ENCODE data around the gene BAG5.
A peak's percentile ranks its signal among the peaks of the same experiment; 100 is the strongest.
"Not testable (repeated sequence)": the region's sequence is repeated elsewhere in the genome, so short reads cannot be mapped to it uniquely, and the experiment has no call there.

The BAG5 gene

GRCh38 chr14:103562429-103563225 is at the start of gene BAG5, which contains the start of gene COA8:
Gene BAG5, minus strand, starts transcription at chr14:103562657. Its CDS starts 1,493 bp downstream, at chr14:103561164.
Gene COA8, plus strand, starts transcription at chr14:103562960. Its CDS starts 42 bp downstream, at chr14:103563002.
- peak within 1 kb of the TSS; percentile 67 for H3K4me3 ChIP-seq (ENCODE audit: low read depth, low read length)
- ChIA-PET POLR2A (interaction anchor here (0.6 to 2.0 kb wide), 3 partner anchors 10 to 478 kb away, joined by 3 to 10 read pairs (median 4); no protein-coding TSS in a partner anchor), CTCF (interaction anchor here (0.7 to 8.2 kb wide), 7 partner anchors 9 to 45 kb away, joined by 3 to 79 read pairs (median 5); no protein-coding TSS in a partner anchor)
- TF ChIP-seq, protein P1, sequence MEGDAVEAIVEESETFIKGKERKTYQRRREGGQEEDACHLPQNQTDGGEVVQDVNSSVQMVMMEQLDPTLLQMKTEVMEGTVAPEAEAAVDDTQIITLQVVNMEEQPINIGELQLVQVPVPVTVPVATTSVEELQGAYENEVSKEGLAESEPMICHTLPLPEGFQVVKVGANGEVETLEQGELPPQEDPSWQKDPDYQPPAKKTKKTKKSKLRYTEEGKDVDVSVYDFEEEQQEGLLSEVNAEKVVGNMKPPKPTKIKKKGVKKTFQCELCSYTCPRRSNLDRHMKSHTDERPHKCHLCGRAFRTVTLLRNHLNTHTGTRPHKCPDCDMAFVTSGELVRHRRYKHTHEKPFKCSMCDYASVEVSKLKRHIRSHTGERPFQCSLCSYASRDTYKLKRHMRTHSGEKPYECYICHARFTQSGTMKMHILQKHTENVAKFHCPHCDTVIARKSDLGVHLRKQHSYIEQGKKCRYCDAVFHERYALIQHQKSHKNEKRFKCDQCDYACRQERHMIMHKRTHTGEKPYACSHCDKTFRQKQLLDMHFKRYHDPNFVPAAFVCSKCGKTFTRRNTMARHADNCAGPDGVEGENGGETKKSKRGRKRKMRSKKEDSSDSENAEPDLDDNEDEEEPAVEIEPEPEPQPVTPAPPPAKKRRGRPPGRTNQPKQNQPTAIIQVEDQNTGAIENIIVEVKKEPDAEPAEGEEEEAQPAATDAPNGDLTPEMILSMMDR (IDR thresholded peaks at IDR 0.05; ENCODE audit: insufficient read depth, low read length, missing control alignments): no peak
- DNase-seq (ENCODE audit: low read depth, low spot score): no peak

GRCh38 chr14:103611215-103611614 is 48.8 kb upstream of the BAG5 start:
- TF ChIP-seq, protein P1 (IDR thresholded peaks at IDR 0.05; ENCODE audit: insufficient read depth, low read length, missing control alignments): no peak
- CTCF ChIA-PET: interaction anchor here (1.5 kb wide), 1 partner anchor 14 kb away, joined by 5 read pairs; no protein-coding TSS in a partner anchor
- POLR2A ChIA-PET: no interaction called here
- DNase-seq (ENCODE audit: low read depth, low spot score): no peak
- H3K4me3 ChIP-seq (ENCODE audit: low read depth, low read length): no peak overlapping the region

GRCh38 chr14:103609081-103609480 is 46.6 kb upstream of the BAG5 start:
- CTCF ChIA-PET: interaction anchor here (1.0 kb wide), 1 partner anchor 10 kb away, joined by 4 read pairs; no protein-coding TSS in a partner anchor
- H3K4me3 ChIP-seq (ENCODE audit: low read depth, low read length); DNase-seq (ENCODE audit: low read depth, low spot score); POLR2A ChIA-PET: not testable (repeated sequence)

DNA sequence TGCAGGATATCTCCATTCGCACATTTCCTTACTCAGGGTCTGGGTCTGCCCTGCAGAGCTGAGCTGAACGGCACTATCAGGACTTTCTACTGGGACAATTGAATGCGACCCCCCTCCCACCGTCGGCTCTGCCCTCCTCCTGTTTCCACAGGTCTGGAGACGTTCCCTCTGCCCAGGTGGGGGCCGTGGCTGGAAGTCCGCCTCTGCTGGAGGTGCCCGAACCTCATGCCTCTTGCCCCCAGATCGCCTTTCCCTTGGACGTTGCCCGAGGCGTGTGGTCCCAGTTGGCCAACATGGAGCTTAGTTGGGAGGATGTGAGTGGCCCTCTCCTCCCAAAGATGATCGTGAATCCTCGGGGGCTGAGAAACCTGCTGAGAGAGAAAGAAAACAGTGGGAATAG is 45.4 kb upstream of the BAG5 start:
- DNase-seq (ENCODE audit: low read depth, low spot score): no peak
- TF ChIP-seq, protein P1 (IDR thresholded peaks at IDR 0.05; ENCODE audit: insufficient read depth, low read length, missing control alignments): no peak
- ChIA-PET CTCF (interaction anchor here (0.7 to 1.6 kb wide), 5 partner anchors 9 to 198 kb away, joined by 3 to 4 read pairs (median 3); partner anchors contain the start of gene BAG5), POLR2A (interaction anchor here (1.1 to 1.4 kb wide), 2 partner anchors 21 to 46 kb away, joined by 3 to 5 read pairs; partner anchors contain the start of gene KLC1)
- no peak overlapping the region for H3K4me3 ChIP-seq (ENCODE audit: low read depth, low read length)

DNA sequence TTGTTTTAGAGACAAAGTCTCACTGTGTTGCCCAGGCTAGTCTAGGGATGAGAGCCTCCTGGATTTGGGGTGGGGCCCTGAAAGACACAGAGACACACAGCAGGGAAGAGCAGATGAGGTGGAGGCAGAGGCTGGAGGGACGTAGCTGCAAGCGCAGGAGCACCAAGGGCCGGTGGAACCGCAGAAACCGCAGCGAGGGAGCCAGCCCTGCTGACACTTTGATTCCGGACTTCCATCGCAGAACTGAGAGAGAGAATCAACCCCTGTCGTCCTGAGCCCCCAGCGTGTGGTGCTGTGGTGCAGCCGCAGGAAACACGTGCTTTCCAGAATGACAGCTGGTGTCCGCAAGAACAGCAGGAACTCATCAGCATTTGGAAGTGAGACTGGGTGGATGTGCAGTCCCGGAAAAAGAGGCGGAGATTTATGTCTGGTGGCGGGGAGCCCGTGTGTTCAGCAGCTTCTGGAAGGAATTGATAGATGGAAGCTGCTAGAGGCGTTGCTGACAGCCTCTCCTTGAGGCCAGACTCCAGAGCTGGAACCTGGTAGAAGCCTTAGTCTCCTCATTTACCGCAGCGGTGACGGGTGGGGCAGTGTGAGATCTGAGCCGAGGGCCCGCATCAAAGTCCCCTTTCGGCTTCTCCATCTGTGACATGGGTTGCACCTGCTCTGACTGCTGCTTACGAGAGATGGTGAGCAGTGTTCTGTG is 44.7 kb upstream of the BAG5 start:
- no peak for DNase-seq (ENCODE audit: low read depth, low spot score)
- peak overlapping the region; percentile 34 for H3K4me3 ChIP-seq (ENCODE audit: low read depth, low read length)
- CTCF ChIA-PET: interaction anchor here (0.6 to 1.6 kb wide), 7 partner anchors 8 to 199 kb away, joined by 3 to 4 read pairs (median 3); partner anchors contain the start of gene BAG5
- POLR2A ChIA-PET: interaction anchor here (0.5 to 1.4 kb wide), 4 partner anchors 22 to 76 kb away, joined by 3 to 5 read pairs (median 4); partner anchors contain the start of gene KLC1
- TF ChIP-seq, protein P1 (IDR thresholded peaks at IDR 0.05; ENCODE audit: insufficient read depth, low read length, missing control alignments): peak; percentile 45

DNA sequence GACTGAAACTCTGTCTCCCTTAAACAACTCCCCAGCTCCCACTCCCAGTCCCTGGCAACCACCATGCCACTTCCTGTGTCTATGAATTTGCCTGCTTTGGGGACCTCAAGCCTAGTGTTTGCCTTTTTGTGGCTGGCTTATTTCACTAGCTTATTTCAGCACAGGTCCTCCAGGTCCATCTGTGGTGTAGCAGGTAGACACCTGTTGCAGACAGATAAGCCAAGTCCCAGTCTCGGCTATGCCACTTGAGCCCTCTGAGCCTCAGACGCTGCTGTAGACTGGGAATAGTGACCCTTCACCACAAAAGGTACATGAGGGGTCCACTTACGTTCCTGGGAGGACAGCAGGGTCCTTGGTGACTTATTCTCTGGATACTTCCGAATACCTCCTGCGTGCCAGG is 42.2 kb upstream of the BAG5 start:
- TF ChIP-seq, protein P1 (IDR thresholded peaks at IDR 0.05; ENCODE audit: insufficient read depth, low read length, missing control alignments): no peak
- H3K4me3 ChIP-seq (ENCODE audit: low read depth, low read length): no peak overlapping the region
- ChIA-PET POLR2A (no interaction called here), CTCF (interaction anchor here (1.2 to 1.5 kb wide), 3 partner anchors 9 to 378 kb away, joined by 3 to 4 read pairs (median 3); no protein-coding TSS in a partner anchor)
- DNase-seq (ENCODE audit: low read depth, low spot score): no peak

Measured in AG04449 (cell line).